ENCODE results near the gene PGLYRP3. TPM values are rescaled to one million over a fixed set of nuclear protein-coding genes. Genes with fewer than 3 reads are reported as not detected.

The PGLYRP3 gene
- polyA plus RNA-seq, 1 donor from 2014 or later, result not detected

DNA sequence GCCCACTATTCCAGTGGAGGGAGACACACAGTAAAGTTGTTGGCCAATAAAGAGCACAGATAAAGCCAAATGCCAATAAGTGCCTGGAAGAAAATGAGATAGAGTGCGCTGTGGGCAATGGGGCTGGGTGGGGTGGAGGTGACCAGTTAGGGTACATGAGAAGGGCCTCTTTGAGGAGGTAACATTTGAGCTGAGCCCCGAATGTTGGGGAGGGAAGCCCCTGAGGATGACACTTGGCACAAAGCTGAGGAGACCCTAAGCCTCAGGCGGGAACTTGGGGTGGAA, 45.9 kb upstream of the PGLYRP3 start:
- Histone ChIP-seq H3F3A (ENCODE audit: insufficient read depth, low read length, poor library complexity, severe bottlenecking) (no peaks in the 10 kb centered on the region), H3K4me2 (ENCODE audit: low read length) (no peak overlapping the region), H3K36me3 (ENCODE audit: insufficient read depth, low read length) (no peaks in the 10 kb centered on the region), H3K9me3 (ENCODE audit: low read length) (no peaks in the 10 kb centered on the region), H3K27me3 (ENCODE audit: insufficient read depth, low read depth, low read length) (no peaks in the 10 kb centered on the region), H4K20me1 (ENCODE audit: insufficient read depth) (no peaks in the 10 kb centered on the region), H3K9ac (ENCODE audit: low read length) (no peak overlapping the region), H3K9me2 (ENCODE audit: insufficient read depth, low read length) (no peaks in the 10 kb centered on the region), H3K27ac (ENCODE audit: low read length) (no peak overlapping the region), H3K79me2 (replicated peaks; ENCODE audit: insufficient read depth, low read length) (no peaks in the 10 kb centered on the region), H3K4me3 (ENCODE audit: low read length) (no peak overlapping the region), H2AFZ (ENCODE audit: low read depth, low read length) (no peak overlapping the region)
- TF ChIP-seq MXI1 (conservative IDR thresholded peaks at IDR 0.05; ENCODE audit: poor library complexity, severe bottlenecking) (no peak), TAF1 (IDR thresholded peaks at IDR 0.05; ENCODE audit: low read depth) (no peak), SMC3 (conservative IDR thresholded peaks at IDR 0.05; ENCODE audit: poor library complexity) (no peak), POLR2AphosphoS5 (IDR thresholded peaks at IDR 0.05) (no peak), RAD21 (conservative IDR thresholded peaks at IDR 0.05) (no peak), EZH2 (IDR thresholded peaks at IDR 0.05; ENCODE audit: borderline replicate concordance, insufficient read depth, low read length, poor library complexity, severe bottlenecking) (no peak), EP300 (conservative IDR thresholded peaks at IDR 0.05; ENCODE audit: poor library complexity, severe bottlenecking) (no peak)
- TF ChIP-seq, protein P1, sequence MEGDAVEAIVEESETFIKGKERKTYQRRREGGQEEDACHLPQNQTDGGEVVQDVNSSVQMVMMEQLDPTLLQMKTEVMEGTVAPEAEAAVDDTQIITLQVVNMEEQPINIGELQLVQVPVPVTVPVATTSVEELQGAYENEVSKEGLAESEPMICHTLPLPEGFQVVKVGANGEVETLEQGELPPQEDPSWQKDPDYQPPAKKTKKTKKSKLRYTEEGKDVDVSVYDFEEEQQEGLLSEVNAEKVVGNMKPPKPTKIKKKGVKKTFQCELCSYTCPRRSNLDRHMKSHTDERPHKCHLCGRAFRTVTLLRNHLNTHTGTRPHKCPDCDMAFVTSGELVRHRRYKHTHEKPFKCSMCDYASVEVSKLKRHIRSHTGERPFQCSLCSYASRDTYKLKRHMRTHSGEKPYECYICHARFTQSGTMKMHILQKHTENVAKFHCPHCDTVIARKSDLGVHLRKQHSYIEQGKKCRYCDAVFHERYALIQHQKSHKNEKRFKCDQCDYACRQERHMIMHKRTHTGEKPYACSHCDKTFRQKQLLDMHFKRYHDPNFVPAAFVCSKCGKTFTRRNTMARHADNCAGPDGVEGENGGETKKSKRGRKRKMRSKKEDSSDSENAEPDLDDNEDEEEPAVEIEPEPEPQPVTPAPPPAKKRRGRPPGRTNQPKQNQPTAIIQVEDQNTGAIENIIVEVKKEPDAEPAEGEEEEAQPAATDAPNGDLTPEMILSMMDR (IDR thresholded peaks at IDR 0.05; ENCODE audit: poor library complexity, severe bottlenecking), result no peak
- TF ChIP-seq, protein P2, sequence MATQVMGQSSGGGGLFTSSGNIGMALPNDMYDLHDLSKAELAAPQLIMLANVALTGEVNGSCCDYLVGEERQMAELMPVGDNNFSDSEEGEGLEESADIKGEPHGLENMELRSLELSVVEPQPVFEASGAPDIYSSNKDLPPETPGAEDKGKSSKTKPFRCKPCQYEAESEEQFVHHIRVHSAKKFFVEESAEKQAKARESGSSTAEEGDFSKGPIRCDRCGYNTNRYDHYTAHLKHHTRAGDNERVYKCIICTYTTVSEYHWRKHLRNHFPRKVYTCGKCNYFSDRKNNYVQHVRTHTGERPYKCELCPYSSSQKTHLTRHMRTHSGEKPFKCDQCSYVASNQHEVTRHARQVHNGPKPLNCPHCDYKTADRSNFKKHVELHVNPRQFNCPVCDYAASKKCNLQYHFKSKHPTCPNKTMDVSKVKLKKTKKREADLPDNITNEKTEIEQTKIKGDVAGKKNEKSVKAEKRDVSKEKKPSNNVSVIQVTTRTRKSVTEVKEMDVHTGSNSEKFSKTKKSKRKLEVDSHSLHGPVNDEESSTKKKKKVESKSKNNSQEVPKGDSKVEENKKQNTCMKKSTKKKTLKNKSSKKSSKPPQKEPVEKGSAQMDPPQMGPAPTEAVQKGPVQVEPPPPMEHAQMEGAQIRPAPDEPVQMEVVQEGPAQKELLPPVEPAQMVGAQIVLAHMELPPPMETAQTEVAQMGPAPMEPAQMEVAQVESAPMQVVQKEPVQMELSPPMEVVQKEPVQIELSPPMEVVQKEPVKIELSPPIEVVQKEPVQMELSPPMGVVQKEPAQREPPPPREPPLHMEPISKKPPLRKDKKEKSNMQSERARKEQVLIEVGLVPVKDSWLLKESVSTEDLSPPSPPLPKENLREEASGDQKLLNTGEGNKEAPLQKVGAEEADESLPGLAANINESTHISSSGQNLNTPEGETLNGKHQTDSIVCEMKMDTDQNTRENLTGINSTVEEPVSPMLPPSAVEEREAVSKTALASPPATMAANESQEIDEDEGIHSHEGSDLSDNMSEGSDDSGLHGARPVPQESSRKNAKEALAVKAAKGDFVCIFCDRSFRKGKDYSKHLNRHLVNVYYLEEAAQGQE (IDR thresholded peaks at IDR 0.05; ENCODE audit: borderline replicate concordance), result no peak

DNA sequence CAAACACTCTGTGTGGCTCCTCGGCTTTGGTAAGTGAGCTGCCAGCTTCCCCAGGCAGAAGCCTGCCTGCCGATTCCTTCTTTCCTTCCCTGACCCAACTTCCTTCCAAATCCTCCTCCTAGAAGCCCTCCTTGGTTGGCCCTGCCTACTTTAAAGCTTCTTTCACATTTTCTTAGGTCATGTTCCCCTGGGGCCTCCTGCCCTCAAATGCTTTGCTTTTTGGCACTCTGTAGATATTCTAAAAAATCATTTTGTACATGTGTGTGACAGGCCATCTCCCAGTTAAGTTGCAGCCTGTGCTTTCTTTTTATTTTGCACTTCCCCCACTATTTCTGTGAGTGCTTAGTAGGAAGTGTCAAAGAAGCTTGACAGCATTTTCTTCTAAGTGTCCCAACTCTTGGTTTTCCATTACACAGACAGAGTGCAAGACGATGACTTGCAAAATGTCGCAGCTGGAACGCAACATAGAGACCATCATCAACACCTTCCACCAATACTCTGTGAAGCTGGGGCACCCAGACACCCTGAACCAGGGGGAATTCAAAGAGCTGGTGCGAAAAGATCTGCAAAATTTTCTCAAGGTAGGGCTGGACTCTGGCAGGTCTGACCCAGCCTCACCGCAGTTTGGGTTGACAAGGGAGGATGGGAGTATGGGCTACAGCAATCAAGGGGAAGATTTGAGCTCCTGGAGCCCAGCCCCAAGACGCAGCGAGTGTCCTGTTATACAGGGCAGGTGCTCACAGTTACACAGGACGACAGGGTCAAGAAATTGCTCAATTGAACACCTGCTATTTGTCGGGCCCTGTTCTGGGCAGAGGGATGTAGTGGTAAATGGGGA, 45.3 kb upstream of the PGLYRP3 start, which contains the start of gene S100A9:
S100A9 (plus strand) TSS at position 2 of the 838 bp plus-strand sequence; CDS start at position 432, 430 bp downstream.
- TF ChIP-seq TAF1 (IDR thresholded peaks at IDR 0.05; ENCODE audit: low read depth), result no peak
- TF ChIP-seq, protein P1 (IDR thresholded peaks at IDR 0.05; ENCODE audit: poor library complexity, severe bottlenecking), result no peak
- TF ChIP-seq POLR2AphosphoS5 (IDR thresholded peaks at IDR 0.05), result no peak
- TF ChIP-seq SMC3 (conservative IDR thresholded peaks at IDR 0.05; ENCODE audit: poor library complexity), result no peak
- TF ChIP-seq, protein P2 (IDR thresholded peaks at IDR 0.05; ENCODE audit: borderline replicate concordance), result no peak
- no peak for TF ChIP-seq RAD21 (conservative IDR thresholded peaks at IDR 0.05)
- no peak for TF ChIP-seq MXI1 (conservative IDR thresholded peaks at IDR 0.05; ENCODE audit: poor library complexity, severe bottlenecking)
- TF ChIP-seq EP300 (conservative IDR thresholded peaks at IDR 0.05; ENCODE audit: poor library complexity, severe bottlenecking), result no peak
- TF ChIP-seq EZH2 (IDR thresholded peaks at IDR 0.05; ENCODE audit: borderline replicate concordance, insufficient read depth, low read length, poor library complexity, severe bottlenecking), result no peak

More for the DNA sequence above, 45.3 kb upstream of the PGLYRP3 start, which contains the start of gene S100A9:
- Histone ChIP-seq H2AFZ (ENCODE audit: low read depth, low read length) (no peak within 1 kb of the TSS), H3K4me2 (ENCODE audit: low read length) (no peak within 1 kb of the TSS), H4K20me1 (ENCODE audit: insufficient read depth) (no peaks in the 10 kb centered on the region), H3K4me3 (ENCODE audit: low read length) (no peak within 1 kb of the TSS), H3K9me3 (ENCODE audit: low read length) (no peaks in the 10 kb centered on the region), H3F3A (ENCODE audit: insufficient read depth, low read length, poor library complexity, severe bottlenecking) (no peaks in the 10 kb centered on the region), H3K27me3 (ENCODE audit: insufficient read depth, low read depth, low read length) (no peaks in the 10 kb centered on the region), H3K9ac (ENCODE audit: low read length) (no peak within 1 kb of the TSS), H3K9me2 (ENCODE audit: insufficient read depth, low read length) (no peaks in the 10 kb centered on the region), H3K27ac (ENCODE audit: low read length) (no peak within 1 kb of the TSS), H3K36me3 (ENCODE audit: insufficient read depth, low read length) (no peaks in the 10 kb centered on the region), H3K79me2 (replicated peaks; ENCODE audit: insufficient read depth, low read length) (no peaks in the 10 kb centered on the region)
